Breast epithelium (tissue), 4 donors: ENCODE results near the gene CAMK2D. TPM values are rescaled to one million over a fixed set of nuclear protein-coding genes. Genes with fewer than 3 reads are reported as not detected.

Experiments used
- DNase-seq, 2 donors: peaks; one replicate each; pipeline ENCODE4 v3.0.0-alpha.2; 2019; ENCODE audit warnings: low spot score in 2 of 2
- H3K27ac ChIP-seq, 2 donors: fragments of 200-600 bp; sonication (generic) in 1 of 2; one replicate each; pipeline ENCODE4 v1.5.1; 2016 to 2019; ENCODE audit warnings: mild to moderate bottlenecking in 1 of 2
- H3K27me3 ChIP-seq, 2 donors: fragments of 200-600 bp; sonication (generic) in 1 of 2; one replicate each; pipeline versions ENCODE4 v1.5.1 to v1.6.0; 2017 to 2019; ENCODE audit warnings: control low read depth in 1 of 2, mild to moderate bottlenecking in 1 of 2
- H3K36me3 ChIP-seq: fragments of 200-600 bp; one replicate; pipeline ENCODE4 v1.5.1; 2019
- H3K4me1 ChIP-seq, 2 donors: fragments of 200-600 bp; sonication (generic); one replicate each; pipeline ENCODE4 v1.5.1; 2016 to 2019; ENCODE audit warnings: control low read depth in 1 of 2
- H3K4me3 ChIP-seq, 3 donors: fragments of 200-600 bp; sonication (generic); 1 replicate in 2 of 3; 2 replicates in 1 of 3; pipeline ENCODE4 v1.5.1; 2016 to 2019; ENCODE audit warnings: mild to moderate bottlenecking in 3 of 3, moderate library complexity in 2 of 3
- H3K9me3 ChIP-seq, 2 donors: fragments of 200-600 bp; sonication (generic) in 1 of 2; one replicate each; pipeline ENCODE4 v1.5.1; 2016 to 2019; ENCODE audit warnings: control low read depth in 1 of 2
- POLR2A ChIP-seq: fragments of 450-650 bp; IDR thresholded peaks from one replicate; pipeline ENCODE4 v1.6.1; 2016; ENCODE audit warnings: antibody characterized with exemption, mild to moderate bottlenecking, moderate library complexity
- POLR2AphosphoS5 ChIP-seq, 3 donors: sonication (generic); formaldehyde crosslinking; IDR thresholded peaks; one replicate each; pipeline ENCODE4 v1.6.1; 2017; ENCODE audit warnings: antibody characterized with exemption in 3 of 3
- intact Hi-C: fragments of 100-400 bp; cut with DNase I; formaldehyde crosslinking; loops from one replicate; pipeline ENCODE4 v1.15.1; 2023; ENCODE audit warnings: low total_unique reads
- total RNA-seq, 3 donors: library from RNA; depleted of rRNA; stranded (reverse); fragments of >200 nt; gene quantifications; one replicate each; pipeline ENCODE4 v1.1.0, GENCODE V29; 2016
- TF ChIP-seq, protein P1 (sequence below), 3 donors: fragments of 450-650 bp; IDR thresholded peaks; one replicate each; pipeline ENCODE4 v1.5.1; 2016 to 2017; ENCODE audit warnings: antibody characterized with exemption in 3 of 3, mild to moderate bottlenecking in 3 of 3, moderate library complexity in 3 of 3

The CAMK2D gene
- total RNA-seq, 3 donors from 2014 or later = 47.7 to 62.1 (median 57.7) TPM

DNA sequence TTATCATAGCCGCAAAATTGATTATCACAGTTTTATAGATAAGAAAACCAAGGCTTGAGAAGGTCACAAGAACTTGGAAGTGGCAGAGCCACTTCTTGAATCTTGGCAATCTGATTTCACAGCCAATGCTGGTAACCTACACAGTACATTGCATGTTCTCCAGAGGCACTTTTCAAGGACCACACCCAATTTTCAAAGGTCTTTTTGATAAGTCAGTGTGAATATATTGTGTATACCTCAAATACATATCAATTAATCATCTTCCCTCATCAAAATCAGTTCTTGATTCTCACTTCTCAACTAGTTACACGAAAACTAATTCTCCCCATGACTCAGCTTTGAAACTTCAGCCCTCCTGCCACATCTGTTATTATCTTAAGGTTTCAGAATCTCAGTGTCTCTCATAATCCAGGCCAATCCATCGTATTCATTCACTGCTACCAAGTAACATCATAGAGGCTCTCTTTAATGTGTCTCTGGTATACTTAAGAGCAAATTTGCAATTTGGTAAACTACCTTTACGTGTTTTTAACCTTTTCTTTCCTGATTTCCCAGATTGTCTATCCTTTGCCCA, 16.8 kb downstream of the CAMK2D start:
- no peaks in the 10 kb centered on the region for H3K36me3 ChIP-seq
- H3K27me3 ChIP-seq = no peaks in the 10 kb centered on the region
- DNase-seq = no peak
- intact Hi-C loops = no loop called here
- H3K27ac ChIP-seq = no peak overlapping the region
- TF ChIP-seq POLR2AphosphoS5 (IDR thresholded peaks at IDR 0.05) = no peak
- TF ChIP-seq, protein P1, sequence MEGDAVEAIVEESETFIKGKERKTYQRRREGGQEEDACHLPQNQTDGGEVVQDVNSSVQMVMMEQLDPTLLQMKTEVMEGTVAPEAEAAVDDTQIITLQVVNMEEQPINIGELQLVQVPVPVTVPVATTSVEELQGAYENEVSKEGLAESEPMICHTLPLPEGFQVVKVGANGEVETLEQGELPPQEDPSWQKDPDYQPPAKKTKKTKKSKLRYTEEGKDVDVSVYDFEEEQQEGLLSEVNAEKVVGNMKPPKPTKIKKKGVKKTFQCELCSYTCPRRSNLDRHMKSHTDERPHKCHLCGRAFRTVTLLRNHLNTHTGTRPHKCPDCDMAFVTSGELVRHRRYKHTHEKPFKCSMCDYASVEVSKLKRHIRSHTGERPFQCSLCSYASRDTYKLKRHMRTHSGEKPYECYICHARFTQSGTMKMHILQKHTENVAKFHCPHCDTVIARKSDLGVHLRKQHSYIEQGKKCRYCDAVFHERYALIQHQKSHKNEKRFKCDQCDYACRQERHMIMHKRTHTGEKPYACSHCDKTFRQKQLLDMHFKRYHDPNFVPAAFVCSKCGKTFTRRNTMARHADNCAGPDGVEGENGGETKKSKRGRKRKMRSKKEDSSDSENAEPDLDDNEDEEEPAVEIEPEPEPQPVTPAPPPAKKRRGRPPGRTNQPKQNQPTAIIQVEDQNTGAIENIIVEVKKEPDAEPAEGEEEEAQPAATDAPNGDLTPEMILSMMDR (IDR thresholded peaks at IDR 0.05) = no peak
- no peak for TF ChIP-seq POLR2A
- no peaks in the 10 kb centered on the region for H3K4me1 ChIP-seq
- no peak overlapping the region for H3K4me3 ChIP-seq
- H3K9me3 ChIP-seq = no peaks in the 10 kb centered on the region

DNA sequence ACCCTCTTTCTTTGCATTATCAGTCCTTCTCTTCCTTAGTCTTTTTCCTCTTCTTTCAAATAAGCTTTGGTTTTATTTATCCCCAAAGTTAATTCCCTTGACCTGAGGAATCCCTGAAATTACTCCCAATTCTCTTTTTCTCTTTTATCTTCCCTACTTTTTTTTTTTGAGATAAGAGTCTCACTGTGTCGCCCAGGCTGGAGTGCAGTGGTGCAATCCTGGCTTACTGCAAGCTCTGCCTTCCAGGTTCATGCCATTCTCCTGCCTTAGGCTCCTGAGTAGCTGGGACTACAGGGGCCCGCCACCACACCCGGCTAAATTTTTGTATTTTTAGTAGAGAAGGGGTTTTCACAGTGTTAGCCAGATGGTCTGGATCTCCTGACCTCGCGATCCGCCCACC, 17.8 kb downstream of the CAMK2D start:
- TF ChIP-seq POLR2A (no peak), POLR2AphosphoS5 (IDR thresholded peaks at IDR 0.05) (no peak)
- TF ChIP-seq, protein P1 (IDR thresholded peaks at IDR 0.05) = no peak
- DNase-seq = no peak
- intact Hi-C loops = no loop called here
- H3K36me3 ChIP-seq = no peaks in the 10 kb centered on the region
- H3K9me3 ChIP-seq = no peaks in the 10 kb centered on the region
- no peak overlapping the region for H3K27ac ChIP-seq
- no peak overlapping the region for H3K4me3 ChIP-seq
- no peaks in the 10 kb centered on the region for H3K4me1 ChIP-seq
- no peaks in the 10 kb centered on the region for H3K27me3 ChIP-seq

DNA sequence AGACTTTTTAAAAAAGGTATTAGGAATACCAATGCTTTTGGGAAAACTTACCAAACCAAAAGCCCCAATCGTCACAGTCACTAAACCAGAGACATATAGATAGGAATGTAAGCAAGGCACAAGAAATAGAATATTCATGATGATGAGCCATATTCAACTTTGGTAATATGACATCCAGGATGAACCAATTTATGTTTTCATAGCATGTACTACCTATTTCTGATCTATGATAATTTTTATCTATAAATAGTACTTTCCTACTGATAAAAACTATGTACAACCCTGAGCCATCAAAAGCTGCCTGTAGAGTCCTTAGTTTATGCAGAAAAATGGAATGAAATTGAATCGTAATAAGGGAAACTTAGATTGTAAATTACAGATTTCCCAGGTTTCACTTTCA, 18.9 kb downstream of the CAMK2D start:
- intact Hi-C loops = no loop called here
- no peak for DNase-seq
- TF ChIP-seq POLR2AphosphoS5 (IDR thresholded peaks at IDR 0.05) (no peak), POLR2A (no peak)
- TF ChIP-seq, protein P1 (IDR thresholded peaks at IDR 0.05) = no peak
- no peaks in the 10 kb centered on the region for H3K36me3 ChIP-seq
- H3K4me3 ChIP-seq = no peak overlapping the region
- no peaks in the 10 kb centered on the region for H3K27me3 ChIP-seq
- no peaks in the 10 kb centered on the region for H3K9me3 ChIP-seq
- H3K4me1 ChIP-seq = no peaks in the 10 kb centered on the region
- no peak overlapping the region for H3K27ac ChIP-seq

DNA sequence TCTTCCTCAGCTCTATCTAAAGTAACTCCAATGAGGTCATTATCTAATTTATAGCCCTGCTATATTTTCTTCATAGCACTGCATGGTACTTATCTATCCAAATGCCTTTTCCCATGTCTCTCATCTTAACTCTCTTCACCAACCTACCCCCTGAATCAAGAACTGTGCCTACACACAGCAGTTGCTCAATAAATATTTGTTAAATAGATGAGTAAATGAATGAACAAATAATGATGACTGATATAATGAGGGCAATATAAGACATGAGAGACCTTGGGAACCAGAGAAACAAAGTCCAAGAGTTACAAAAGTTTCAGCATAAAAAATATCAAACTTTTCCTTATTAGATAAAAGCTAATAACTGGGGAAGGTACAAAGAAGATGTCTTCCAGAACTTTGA, 19.6 kb downstream of the CAMK2D start:
- Histone ChIP-seq H3K9me3 (no peaks in the 10 kb centered on the region), H3K4me3 (no peak overlapping the region), H3K27me3 (no peaks in the 10 kb centered on the region), H3K4me1 (no peaks in the 10 kb centered on the region), H3K27ac (no peak overlapping the region), H3K36me3 (no peaks in the 10 kb centered on the region)
- DNase-seq = no peak
- TF ChIP-seq, protein P1 (IDR thresholded peaks at IDR 0.05) = no peak
- TF ChIP-seq POLR2AphosphoS5 (IDR thresholded peaks at IDR 0.05) = no peak
- no peak for TF ChIP-seq POLR2A
- intact Hi-C loops = no loop called here

DNA sequence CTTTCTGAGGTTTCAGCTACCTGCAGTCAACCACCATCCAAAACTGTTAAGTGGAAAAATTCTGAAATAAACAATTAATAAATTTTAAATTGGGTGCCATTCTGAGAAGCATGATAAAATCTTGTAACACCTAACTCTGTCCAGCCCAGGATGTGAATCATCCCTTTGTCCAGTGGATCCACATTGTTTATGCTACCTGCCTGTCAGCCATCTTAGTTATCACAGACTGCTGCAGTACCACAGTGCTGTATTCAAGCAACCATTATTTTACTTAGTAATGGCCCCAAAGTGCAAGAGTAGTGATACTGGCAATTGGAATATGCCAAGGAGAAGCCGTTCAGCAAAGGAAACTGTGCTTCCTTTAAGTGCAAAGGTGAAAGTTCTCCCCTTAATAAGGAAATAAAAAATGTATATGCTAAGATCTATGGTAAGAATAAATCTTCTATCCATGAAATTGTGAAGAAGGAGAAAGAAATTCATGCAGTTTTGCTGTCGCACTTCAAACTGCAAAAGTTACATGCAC, 20.6 kb downstream of the CAMK2D start:
- no peak overlapping the region for H3K27ac ChIP-seq
- H3K9me3 ChIP-seq = no peaks in the 10 kb centered on the region
- H3K36me3 ChIP-seq = no peaks in the 10 kb centered on the region
- H3K27me3 ChIP-seq = no peaks in the 10 kb centered on the region
- no peak for DNase-seq
- no peaks in the 10 kb centered on the region for H3K4me1 ChIP-seq
- H3K4me3 ChIP-seq = no peak overlapping the region
- intact Hi-C loops = no loop called here
- TF ChIP-seq, protein P1 (IDR thresholded peaks at IDR 0.05) = no peak
- TF ChIP-seq POLR2AphosphoS5 (IDR thresholded peaks at IDR 0.05) (no peak), POLR2A (no peak)
